HCT116 (cell line): Measurements from ENCODE around the gene EIF3L. TPM values are rescaled to one million over a fixed set of nuclear protein-coding genes. Genes with fewer than 3 reads are reported as not detected.

Source experiments
- ATAC-seq: fragments of 200-7000 bp; cut with Tn5 transposase; 2 replicates; pipeline ENCODE4 v1.9.1; 2020; ENCODE audit warnings: mild to moderate bottlenecking, moderate library complexity
- BruUV-seq: library from RNA; stranded (reverse); fragments of 400-500 nt; replicated peaks from 2 replicates; lab custom pipeline; 2021; lab: Mats Ljungman, UMichigan
- CTCF ChIA-PET: fragments of 300-600 bp; sonication (Branson Sonifier 250); formaldehyde crosslinking; loops from one replicate; lab custom pipeline; 2021; ENCODE audit warnings: antibody characterized with exemption; lab: Charles Lee
- POLR2A ChIA-PET: fragments of 300-600, 350-600 bp; sonication (Branson Sonifier 250); formaldehyde crosslinking; loops from one replicate; lab custom pipeline; 2021; ENCODE audit warnings: antibody characterized with exemption; lab: Charles Lee
- RAD21 ChIA-PET, 2 experiments: fragments of 300-600 bp; sonication (Branson Sonifier 250); formaldehyde crosslinking; loops; one replicate each; lab custom pipeline; 2023; ENCODE audit warnings: low total read pairs in 2 of 2; ENCODE audit not compliant: uncharacterized antibody in 2 of 2, unreplicated experiment in 2 of 2, low non-redundant PET in 1 of 2; lab: Charles Lee
- DNase-seq: peaks from one replicate; pipeline ENCODE4 v3.0.0-alpha.2; 2010; ENCODE audit warnings: low read depth, low spot score
- H2AFZ ChIP-seq: fragments of 200-600 bp; shearing (Covaris generic), sonication (generic); 2 replicates; pipeline ENCODE4 v1.6.1; 2017; ENCODE audit warnings: low read depth, mixed run types, mixed read lengths, antibody characterized with exemption, low read length; ENCODE audit not compliant: poor library complexity, severe bottlenecking
- H3K27ac ChIP-seq: 2 replicates; pipeline ENCODE4 v1.5.1; 2012; ENCODE audit warnings: low read depth, low read length
- H3K27me3 ChIP-seq: fragments of 200-600 bp; sonication (generic); 2 replicates; pipeline ENCODE4 v1.6.1; 2016; ENCODE audit warnings: mixed run types, low read length, mixed read lengths; ENCODE audit not compliant: insufficient read depth
- H3K36me3 ChIP-seq, 2 experiments: fragments of 200-500 bp in 1 of 2; fragments of 200-600 bp in 1 of 2; sonication (Bioruptor generic) in 1 of 2; sonication (generic) in 1 of 2; 2 replicates each; pipeline versions ENCODE4 v1.5.1 to v1.6.1; 2014 to 2016; ENCODE audit warnings: low read length in 2 of 2, inconsistent platforms in 1 of 2, mixed read lengths in 1 of 2, mixed run types in 1 of 2; ENCODE audit not compliant: insufficient read depth in 2 of 2, control insufficient read depth in 1 of 2
- H3K4me1 ChIP-seq, 2 experiments: fragments of 200-600 bp in 1 of 2; sonication (generic) in 1 of 2; 2 replicates each; pipeline versions ENCODE4 v1.5.1 to v1.6.1; 2012 to 2017; ENCODE audit warnings: low read length in 2 of 2, inconsistent platforms in 1 of 2, mild to moderate bottlenecking in 1 of 2, mixed read lengths in 1 of 2, mixed run types in 1 of 2, moderate library complexity in 1 of 2; ENCODE audit not compliant: insufficient read depth in 2 of 2, control insufficient read depth in 1 of 2
- H3K4me2 ChIP-seq: fragments of 200-600 bp; sonication (generic); 2 replicates; pipeline ENCODE4 v1.6.1; 2017; ENCODE audit warnings: mixed run types, low read length, mixed read lengths
- H3K4me3 ChIP-seq, 2 experiments: fragments of 200-600 bp in 1 of 2; sonication (generic) in 1 of 2; replicated peaks in 1 of 2; 2 replicates each; pipeline ENCODE4 v1.5.1; 2011 to 2016; ENCODE audit warnings: low read length in 2 of 2, control low read depth in 1 of 2, low read depth in 1 of 2, mild to moderate bottlenecking in 1 of 2, mixed read lengths in 1 of 2, mixed run types in 1 of 2
- H3K79me2 ChIP-seq: fragments of 200-600 bp; sonication (generic); 2 replicates; pipeline ENCODE4 v1.6.1; 2017; ENCODE audit warnings: mild to moderate bottlenecking, mixed run types, low read length, moderate library complexity, mixed read lengths; ENCODE audit not compliant: insufficient read depth
- H3K9ac ChIP-seq: fragments of 200-600 bp; sonication (generic); 2 replicates; pipeline ENCODE4 v1.6.1; 2016; ENCODE audit warnings: low read length, mixed read lengths
- H3K9me2 ChIP-seq: fragments of 200-600 bp; sonication (generic), shearing (Covaris generic); 2 replicates; pipeline ENCODE4 v1.6.1; 2017; ENCODE audit warnings: mixed run types, mild to moderate bottlenecking, moderate library complexity; ENCODE audit not compliant: insufficient read depth
- H3K9me3 ChIP-seq, 2 experiments: fragments of 200-500 bp in 1 of 2; fragments of 200-600 bp in 1 of 2; sonication (Bioruptor generic) in 1 of 2; sonication (generic) in 1 of 2; 2 replicates each; pipeline ENCODE4 v1.6.1; 2014 to 2017; ENCODE audit warnings: low read length in 2 of 2, mixed read lengths in 2 of 2, inconsistent platforms in 1 of 2, low read depth in 1 of 2, mild to moderate bottlenecking in 1 of 2, mixed run types in 1 of 2, moderate library complexity in 1 of 2; ENCODE audit not compliant: control insufficient read depth in 1 of 2, insufficient read depth in 1 of 2
- H4K20me1 ChIP-seq: fragments of 200-600 bp; sonication (generic), shearing (Covaris generic); 2 replicates; pipeline ENCODE4 v1.6.1; 2017; ENCODE audit warnings: mixed run types, mild to moderate bottlenecking, moderate library complexity; ENCODE audit not compliant: insufficient read depth
- CBX3 ChIP-seq: IDR thresholded peaks from 2 replicates; pipeline ENCODE4 v1.6.1; 2012; ENCODE audit warnings: low read depth
- CTCF ChIP-seq, 3 experiments: fragments of 200-600 bp in 1 of 3; sonication (generic) in 1 of 3; IDR thresholded peaks in 2 of 3; conservative IDR thresholded peaks in 1 of 3; 2 replicates each; pipeline ENCODE4 v1.5.1; 2012 to 2017; ENCODE audit warnings: low read depth in 2 of 3, low read length in 2 of 3, antibody characterized with exemption in 1 of 3, borderline replicate concordance in 1 of 3, control low read depth in 1 of 3, mild to moderate bottlenecking in 1 of 3, mixed read lengths in 1 of 3, mixed run types in 1 of 3, moderate library complexity in 1 of 3; ENCODE audit not compliant: insufficient read depth in 1 of 3
- EZH2 ChIP-seq: fragments of 200-600 bp; sonication (generic); IDR thresholded peaks from 2 replicates; pipeline ENCODE4 v1.6.1; 2017; ENCODE audit warnings: antibody characterized with exemption, mixed run types
- EZH2phosphoT487 ChIP-seq: fragments of 200-600 bp; IDR thresholded peaks from 2 replicates; pipeline ENCODE4 v1.6.1; 2018; ENCODE audit warnings: antibody characterized with exemption, borderline replicate concordance
- JUND ChIP-seq: IDR thresholded peaks from 2 replicates; pipeline ENCODE4 v1.6.1; 2012
- MAX ChIP-seq: IDR thresholded peaks from 2 replicates; pipeline ENCODE4 v1.6.1; 2012
- POLR2AphosphoS5 ChIP-seq: IDR thresholded peaks from 2 replicates; pipeline ENCODE4 v1.6.1; 2011; ENCODE audit warnings: mild to moderate bottlenecking, low read depth, low read length, moderate library complexity
- REST ChIP-seq: IDR thresholded peaks from 2 replicates; pipeline ENCODE4 v1.6.1; 2012; ENCODE audit warnings: low read depth
- SIN3A ChIP-seq: IDR thresholded peaks from 2 replicates; pipeline ENCODE4 v1.6.1; 2012; ENCODE audit warnings: low read depth
- TCF7L2 ChIP-seq: IDR thresholded peaks from 2 replicates; pipeline ENCODE4 v1.7.0; 2011; ENCODE audit warnings: borderline replicate concordance, inconsistent platforms; ENCODE audit not compliant: insufficient read depth, insufficient read length; ENCODE audit errors: extremely low read depth
- ZBTB33 ChIP-seq: IDR thresholded peaks from 2 replicates; pipeline ENCODE4 v1.6.1; 2011; ENCODE audit warnings: mild to moderate bottlenecking, low read length, moderate library complexity; ENCODE audit not compliant: insufficient replicate concordance; ENCODE audit errors: extremely low read depth
- ZNF274 ChIP-seq: fragments of 200-500 bp; sonication (Bioruptor generic); IDR thresholded peaks from 2 replicates; pipeline ENCODE4 v1.6.1; 2014; ENCODE audit warnings: mild to moderate bottlenecking, low read depth, low read length, inconsistent platforms
- intact Hi-C: fragments of 100-400 bp; cut with micrococcal nuclease; formaldehyde crosslinking; loops from 2 replicates; pipeline ENCODE4 v1.10.0; 2022
- total RNA-seq: library from RNA; stranded (reverse); gene quantifications from one replicate; pipeline ENCODE4 v1.2.1, GENCODE V29; 2021; ENCODE audit not compliant: unreplicated experiment

Gene EIF3L
- total RNA-seq, 1 experiment from 2014 or later = 687 TPM

- RAD21 ChIA-PET = interaction anchor here in 1 of 2 experiments (0.6 to 0.8 kb wide), 3 partner anchors 13 to 144 kb away, joined by 3 to 4 read pairs (median 3); no protein-coding TSS in a partner anchor
- Histone ChIP-seq H4K20me1 (no peaks in the 10 kb centered on the region), H3K9ac (peak within 1 kb of the TSS; percentile 82), H3K4me2 (peak within 1 kb of the TSS; percentile 99), H3K27me3 (no peaks in the 10 kb centered on the region), H3K9me3 (no peaks in the 10 kb centered on the region), H3K4me1 (peaks cover 22 to 32% of the 10 kb centered on the region in 2 experiments), H3K4me3 (peak within 1 kb of the TSS; percentile 62 to 86), H3K9me2 (no peaks in the 10 kb centered on the region), H3K27ac (peak within 1 kb of the TSS; percentile 96), H3K36me3 (no peaks in the 10 kb centered on the region), H2AFZ (no peak within 1 kb of the TSS), H3K79me2 (peaks cover 26% of the 10 kb centered on the region)
- intact Hi-C loops = loop anchor here (1.0 kb wide), 1 partner anchor 29 kb away; no protein-coding TSS in a partner anchor
- ATAC-seq (peak; percentile 87), DNase-seq (no peak)
- no peak for TF ChIP-seq ZBTB33
- peak; percentile 5 for TF ChIP-seq TCF7L2
- TF ChIP-seq POLR2AphosphoS5 = peak; percentile 63
- no peak for TF ChIP-seq SIN3A
- no peak for TF ChIP-seq ZNF274
- no peak for TF ChIP-seq EZH2
- TF ChIP-seq CTCF (IDR thresholded peaks at IDR 0.05 in 2 of 3, conservative IDR thresholded peaks at IDR 0.05 in 1 of 3; ENCODE audit: borderline replicate concordance in 1 of 3, insufficient read depth in 1 of 3, low read depth in 2 of 3, low read length in 2 of 3) = no peak
- TF ChIP-seq JUND = no peak
- no peak for TF ChIP-seq EZH2phosphoT487
- peak; percentile 29; the same call in 1 of the 2 replicates for TF ChIP-seq MAX
- TF ChIP-seq REST = no peak
- TF ChIP-seq CBX3 = no peak
- CTCF ChIA-PET = interaction anchor here (1.3 to 1.5 kb wide), 2 partner anchors 9 to 12 kb away, joined by 4 to 6 read pairs; no protein-coding TSS in a partner anchor
- BruUV-seq = no TSS peak
- POLR2A ChIA-PET = interaction anchor here (0.5 to 2.3 kb wide), 6 partner anchors 9 to 827 kb away, joined by 3 to 12 read pairs (median 6); partner anchors contain the start of gene ANKRD54
Observed at GRCh38 chr22:37905534-37906363, 56.5 kb downstream of the EIF3L start, which contains the start of gene MICALL1. Gene MICALL1, plus strand, starts transcription at chr22:37906297. Its CDS starts 126 bp downstream, at chr22:37906423.
